Progenitor cell of endocrine pancreas (in vitro differentiated cells): Measurements from ENCODE around the gene SMARCAD1. TPM values are rescaled to one million over a fixed set of nuclear protein-coding genes. Genes with fewer than 3 reads are reported as not detected.

Source experiments
- DNase-seq: peaks from one replicate; pipeline ENCODE4 v3.0.0; 2021; ENCODE audit warnings: low spot score; ENCODE audit not compliant: unreplicated experiment
- H3K27ac Mint-ChIP-seq: 2 replicates; pipeline ENCODE4 v1.8.0; 2021; ENCODE audit warnings: mild to moderate bottlenecking, moderate library complexity, mixed read lengths
- H3K27me3 Mint-ChIP-seq: 2 replicates; pipeline ENCODE4 v1.8.0; 2021; ENCODE audit warnings: mixed read lengths
- H3K36me3 Mint-ChIP-seq: 2 replicates; pipeline ENCODE4 v1.8.0; 2022; ENCODE audit warnings: mixed read lengths; ENCODE audit not compliant: insufficient read depth
- H3K4me1 Mint-ChIP-seq: 2 replicates; pipeline ENCODE4 v1.8.0; 2021; ENCODE audit warnings: low read depth, mixed read lengths
- H3K4me3 Mint-ChIP-seq: 2 replicates; pipeline ENCODE4 v1.8.0; 2021; ENCODE audit warnings: low read depth, mild to moderate bottlenecking, moderate library complexity, mixed read lengths
- H3K9me3 Mint-ChIP-seq: 2 replicates; pipeline ENCODE4 v1.8.0; 2021; ENCODE audit warnings: low read depth, mixed read lengths
- CTCF ChIP-seq: fragments of 200-600 bp; sonication (generic); IDR thresholded peaks from one replicate; pipeline ENCODE4 v1.5.0; 2021; ENCODE audit warnings: antibody characterized with exemption, mild to moderate bottlenecking; ENCODE audit not compliant: unreplicated experiment
- total RNA-seq: library from RNA; stranded (reverse); gene quantifications from 2 replicates; pipeline ENCODE4 v1.2.1, GENCODE V29; 2021

SMARCAD1 gene
- total RNA-seq, 1 donor from 2014 or later = 74.9 TPM

GRCh38 chr4:94177822-94178221, 29.8 kb upstream of the SMARCAD1 start:
- H3K36me3 Mint-ChIP-seq = no peaks in the 10 kb centered on the region
- TF ChIP-seq CTCF = no peak
- H3K9me3 Mint-ChIP-seq = no peaks in the 10 kb centered on the region
- no peaks in the 10 kb centered on the region for H3K27me3 Mint-ChIP-seq
- H3K27ac Mint-ChIP-seq = no peak overlapping the region
- H3K4me1 Mint-ChIP-seq = peaks cover 7% of the 10 kb centered on the region
- no peak for DNase-seq
- H3K4me3 Mint-ChIP-seq = no peak overlapping the region

- H3K27me3 Mint-ChIP-seq = no peaks in the 10 kb centered on the region
- no peaks in the 10 kb centered on the region for H3K4me1 Mint-ChIP-seq
- H3K27ac Mint-ChIP-seq = no peak overlapping the region
- DNase-seq = no peak
- H3K36me3 Mint-ChIP-seq = no peaks in the 10 kb centered on the region
- H3K9me3 Mint-ChIP-seq = no peaks in the 10 kb centered on the region
- no peak overlapping the region for H3K4me3 Mint-ChIP-seq
- TF ChIP-seq CTCF = no peak
Measured at GRCh38 chr4:94181815-94182214, 25.9 kb upstream of the SMARCAD1 start.

DNA sequence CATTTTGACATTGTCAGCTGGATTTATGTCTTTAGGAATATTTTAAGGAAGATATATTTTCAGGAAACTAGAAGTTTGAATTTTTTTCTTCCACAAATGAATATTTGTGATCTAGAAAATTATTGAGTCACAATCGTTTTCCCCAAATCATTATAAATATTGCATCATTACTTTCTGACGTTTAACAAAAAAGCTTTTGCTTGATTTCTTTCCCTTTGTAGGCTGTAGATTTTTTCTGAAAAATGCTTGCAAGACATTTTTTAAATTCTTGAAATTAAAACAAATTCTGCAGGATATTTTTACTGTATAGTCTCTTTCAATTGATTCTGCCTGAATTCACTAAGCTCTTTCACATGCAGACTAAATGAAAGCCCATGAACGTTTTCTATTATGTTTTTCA, 4.9 kb upstream of the SMARCAD1 start:
- Mint-ChIP-seq H3K36me3 (no peaks in the 10 kb centered on the region), H3K27ac (no peak overlapping the region), H3K4me1 (no peaks in the 10 kb centered on the region), H3K4me3 (no peak overlapping the region), H3K9me3 (peaks cover 5% of the 10 kb centered on the region), H3K27me3 (no peaks in the 10 kb centered on the region)
- no peak for TF ChIP-seq CTCF
- no peak for DNase-seq

GRCh38 chr4:94208266-94208665, 601 bp downstream of the SMARCAD1 start:
- no peak for DNase-seq
- Mint-ChIP-seq H3K36me3 (peaks cover 19% of the 10 kb centered on the region), H3K9me3 (no peaks in the 10 kb centered on the region), H3K4me1 (peaks cover 19% of the 10 kb centered on the region), H3K4me3 (peak overlapping the region; percentile 95), H3K27ac (peak overlapping the region; percentile 100), H3K27me3 (no peaks in the 10 kb centered on the region)
- TF ChIP-seq CTCF = no peak

DNA sequence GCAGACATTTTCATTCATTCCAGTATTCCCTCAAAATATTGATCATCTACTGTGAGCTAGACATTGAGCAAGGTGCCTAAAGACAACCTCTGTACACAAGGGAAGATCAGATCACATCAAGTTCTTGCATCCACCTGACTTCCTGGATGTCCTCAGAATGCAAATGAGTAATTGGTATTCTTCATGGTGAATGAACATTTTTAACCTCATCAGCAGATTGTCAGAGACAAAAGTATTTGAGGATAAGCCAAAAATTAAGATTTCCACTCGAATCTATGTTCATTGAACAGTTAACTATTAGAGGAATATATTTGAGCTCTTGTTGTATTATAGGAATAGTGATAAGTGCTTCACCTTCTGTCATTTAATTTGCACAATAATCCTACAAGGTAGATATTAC, 1.3 kb downstream of the SMARCAD1 start:
- Mint-ChIP-seq H3K4me1 (peaks cover 19% of the 10 kb centered on the region), H3K36me3 (peaks cover 25% of the 10 kb centered on the region), H3K9me3 (no peaks in the 10 kb centered on the region), H3K4me3 (peak overlapping the region; percentile 95), H3K27ac (peak overlapping the region; percentile 100), H3K27me3 (no peaks in the 10 kb centered on the region)
- no peak for DNase-seq
- TF ChIP-seq CTCF = no peak
